GM13977 (cell line): ENCODE measurements around the gene DRD1.

ENCODE experiments used
- DNase-seq: peaks from one replicate; pipeline ENCODE4 v3.0.0; 2012; ENCODE audit warnings: low spot score
- CTCF ChIP-seq: IDR thresholded peaks from 2 replicates; pipeline ENCODE4 v1.5.1; 2012; ENCODE audit warnings: mild to moderate bottlenecking, control low read depth; ENCODE audit not compliant: insufficient read depth; ENCODE audit errors: extremely low read depth, missing control alignments
- in situ Hi-C: fragments of 300-500 bp; cut with MboI; formaldehyde crosslinking; loops from one replicate; pipeline ENCODE4 v1.12.0; 2022; ENCODE audit warnings: low sequenced_read_pairs, low pct_unique_long_range_greater_than_20kb, mixed read lengths, inconsistent platforms; ENCODE audit not compliant: unreplicated experiment

The DRD1 gene

GRCh38 chr5:175464074-175464941, 20.3 kb upstream of the DRD1 start:
- in situ Hi-C loops = no loop called here
- TF ChIP-seq CTCF = peak; percentile 72
- no peak for DNase-seq

GRCh38 chr5:175463641-175464040, 19.7 kb upstream of the DRD1 start:
- DNase-seq = no peak
- no peak for TF ChIP-seq CTCF
- in situ Hi-C loops = no loop called here

GRCh38 chr5:175461370-175461769, 17.4 kb upstream of the DRD1 start:
- DNase-seq = no peak
- in situ Hi-C loops = no loop called here
- TF ChIP-seq CTCF = no peak

GRCh38 chr5:175460552-175460951, 16.6 kb upstream of the DRD1 start:
- no peak for TF ChIP-seq CTCF
- no peak for DNase-seq
- in situ Hi-C loops = no loop called here

- peak; percentile 50 for TF ChIP-seq CTCF
- DNase-seq = no peak
- in situ Hi-C loops = no loop called here
Observed at GRCh38 chr5:175460126-175460525, 16.1 kb upstream of the DRD1 start.

- in situ Hi-C loops = no loop called here
- DNase-seq = no peak
- TF ChIP-seq CTCF = no peak
Observed at GRCh38 chr5:175457466-175457865, 13.5 kb upstream of the DRD1 start.
